Measurements from ENCODE around the gene GARIN1A. TPM values are rescaled to one million over a fixed set of nuclear protein-coding genes. Genes with fewer than 3 reads are reported as not detected.

GARIN1A gene
- polyA plus RNA-seq, 2 donors, result 0.80 to 2.1 TPM

DNA sequence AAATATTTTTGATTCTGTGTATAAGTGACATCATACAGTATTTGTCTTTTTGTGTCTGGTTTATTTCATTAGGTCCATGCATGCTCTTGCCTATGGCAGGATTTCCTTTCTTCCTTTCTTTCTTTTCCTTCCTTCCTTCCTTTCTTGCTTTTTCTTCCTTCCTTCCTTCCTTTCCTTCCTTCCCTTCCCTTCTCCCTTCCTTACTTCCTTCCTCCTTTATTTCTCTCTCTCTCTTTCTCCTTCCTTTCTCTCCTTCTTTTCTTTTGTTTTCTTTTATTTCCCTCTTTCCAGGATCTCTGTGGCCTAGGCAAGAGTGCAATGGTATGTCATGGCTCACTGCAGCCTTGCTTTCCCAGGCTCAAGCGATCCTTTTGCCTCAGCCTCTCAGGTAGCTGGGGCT, 35.7 kb downstream of the GARIN1A start:
- Histone ChIP-seq H3K4me1 (ENCODE audit: control insufficient read depth in 2 of 2, insufficient read depth in 2 of 2, low read length in 1 of 2) (no peaks in the 10 kb centered on the region), H3K27ac (ENCODE audit: low read depth in 2 of 2, low read length in 1 of 2) (no peak overlapping the region), H3K4me3 (ENCODE audit: low read depth in 1 of 2, low read length in 2 of 2) (no peak overlapping the region), H3K9me3 (ENCODE audit: control insufficient read depth in 2 of 2, insufficient read depth in 1 of 2, low read depth in 1 of 2, low read length in 1 of 2) (no peaks in the 10 kb centered on the region), H3K36me3 (ENCODE audit: control insufficient read depth in 2 of 2, insufficient read depth in 2 of 2, low read length in 1 of 2) (no peaks in the 10 kb centered on the region), H3K27me3 (ENCODE audit: control insufficient read depth in 1 of 2, insufficient read depth in 2 of 2, low read length in 2 of 2) (no peaks in the 10 kb centered on the region)
- WGBS, 2 donors, result 81 to 83% methylated on average over 1 of the region's 1 CpG

DNA sequence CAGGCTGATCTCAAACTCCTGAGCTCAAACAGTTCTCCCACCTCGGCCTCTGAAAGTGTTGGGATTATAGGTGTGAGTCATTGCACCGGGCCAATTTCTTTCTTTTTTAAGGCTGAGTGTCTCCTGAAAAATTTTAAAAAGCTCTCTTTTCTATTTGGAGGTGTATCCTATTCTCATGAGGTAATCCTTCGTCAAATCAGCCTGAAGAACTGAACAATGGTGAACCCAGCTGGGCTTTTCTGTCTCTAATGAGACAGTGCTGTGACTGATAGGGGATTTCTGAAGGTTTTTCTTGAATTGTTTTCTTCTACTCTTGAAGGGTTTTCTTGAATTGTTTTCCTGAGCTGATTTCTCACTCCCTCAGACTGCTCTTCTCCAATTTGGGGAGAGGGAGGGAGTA, 36.1 kb downstream of the GARIN1A start:
- WGBS, 2 donors, result 71 to 83% methylated on average over 3 of the region's 3 CpGs
- Histone ChIP-seq H3K9me3 (ENCODE audit: control insufficient read depth in 2 of 2, insufficient read depth in 1 of 2, low read depth in 1 of 2, low read length in 1 of 2) (no peaks in the 10 kb centered on the region), H3K36me3 (ENCODE audit: control insufficient read depth in 2 of 2, insufficient read depth in 2 of 2, low read length in 1 of 2) (no peaks in the 10 kb centered on the region), H3K4me1 (ENCODE audit: control insufficient read depth in 2 of 2, insufficient read depth in 2 of 2, low read length in 1 of 2) (no peaks in the 10 kb centered on the region), H3K27me3 (ENCODE audit: control insufficient read depth in 1 of 2, insufficient read depth in 2 of 2, low read length in 2 of 2) (no peaks in the 10 kb centered on the region), H3K27ac (ENCODE audit: low read depth in 2 of 2, low read length in 1 of 2) (no peak overlapping the region), H3K4me3 (ENCODE audit: low read depth in 1 of 2, low read length in 2 of 2) (no peak overlapping the region)

GRCh38 chr7:128708824-128709223, 36.7 kb downstream of the GARIN1A start:
- Histone ChIP-seq H3K27me3 (ENCODE audit: control insufficient read depth in 1 of 2, insufficient read depth in 2 of 2, low read length in 2 of 2) (no peaks in the 10 kb centered on the region), H3K9me3 (ENCODE audit: control insufficient read depth in 2 of 2, insufficient read depth in 1 of 2, low read depth in 1 of 2, low read length in 1 of 2) (no peaks in the 10 kb centered on the region)
- WGBS, 2 donors, result 76 to 86% methylated on average over 3 of the region's 3 CpGs

DNA sequence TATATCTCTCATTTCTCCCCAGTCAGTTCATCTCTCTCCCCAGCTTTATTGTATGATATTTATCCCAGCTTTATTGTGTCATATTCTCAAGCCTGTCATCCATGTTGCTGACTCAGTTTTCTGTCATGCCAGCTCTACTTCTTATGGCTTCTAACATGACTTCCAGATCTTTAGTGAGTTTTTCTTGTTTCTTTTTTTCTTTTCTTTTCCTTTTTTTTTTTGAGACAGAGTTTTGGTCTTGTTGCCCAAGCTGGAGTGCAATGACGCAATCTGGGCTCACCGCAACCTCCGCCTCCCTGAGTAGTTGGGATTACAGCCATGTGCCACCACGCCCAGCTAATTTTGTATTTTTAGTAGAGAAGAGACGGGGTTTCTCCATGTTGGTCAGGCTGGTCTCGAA, 38.4 kb downstream of the GARIN1A start:
- WGBS, 2 donors, result 67 to 75% methylated on average over 6 of the region's 6 CpGs
- Histone ChIP-seq H3K4me3 (ENCODE audit: low read depth in 1 of 2, low read length in 2 of 2) (no peak overlapping the region), H3K9me3 (ENCODE audit: control insufficient read depth in 2 of 2, insufficient read depth in 1 of 2, low read depth in 1 of 2, low read length in 1 of 2) (no peaks in the 10 kb centered on the region), H3K4me1 (ENCODE audit: control insufficient read depth in 2 of 2, insufficient read depth in 2 of 2, low read length in 1 of 2) (no peaks in the 10 kb centered on the region), H3K27me3 (ENCODE audit: control insufficient read depth in 1 of 2, insufficient read depth in 2 of 2, low read length in 2 of 2) (no peaks in the 10 kb centered on the region), H3K27ac (ENCODE audit: low read depth in 2 of 2, low read length in 1 of 2) (no peak overlapping the region), H3K36me3 (ENCODE audit: control insufficient read depth in 2 of 2, insufficient read depth in 2 of 2, low read length in 1 of 2) (no peaks in the 10 kb centered on the region)

More at GRCh38 chr7:128708824-128709223, 36.7 kb downstream of the GARIN1A start:
- no peaks in the 10 kb centered on the region for H3K4me1 ChIP-seq (ENCODE audit: control insufficient read depth in 2 of 2, insufficient read depth in 2 of 2, low read length in 1 of 2)
- no peaks in the 10 kb centered on the region for H3K36me3 ChIP-seq (ENCODE audit: control insufficient read depth in 2 of 2, insufficient read depth in 2 of 2, low read length in 1 of 2)
- H3K27ac ChIP-seq (ENCODE audit: low read depth in 2 of 2, low read length in 1 of 2), result no peak overlapping the region
- H3K4me3 ChIP-seq (ENCODE audit: low read depth in 1 of 2, low read length in 2 of 2), result no peak overlapping the region

GRCh38 chr7:128713794-128714193, 41.7 kb downstream of the GARIN1A start:
- no peaks in the 10 kb centered on the region for H3K4me1 ChIP-seq (ENCODE audit: control insufficient read depth in 2 of 2, insufficient read depth in 2 of 2, low read length in 1 of 2)
- 83 to 87% methylated on average over 2 of the region's 2 CpGs for WGBS, 2 donors
- H3K27me3 ChIP-seq (ENCODE audit: control insufficient read depth in 1 of 2, insufficient read depth in 2 of 2, low read length in 2 of 2), result no peaks in the 10 kb centered on the region
- H3K27ac ChIP-seq (ENCODE audit: low read depth in 2 of 2, low read length in 1 of 2), result no peak overlapping the region
- no peaks in the 10 kb centered on the region for H3K9me3 ChIP-seq (ENCODE audit: control insufficient read depth in 2 of 2, insufficient read depth in 1 of 2, low read depth in 1 of 2, low read length in 1 of 2)
- H3K4me3 ChIP-seq (ENCODE audit: low read depth in 1 of 2, low read length in 2 of 2), result no peak overlapping the region
- H3K36me3 ChIP-seq (ENCODE audit: control insufficient read depth in 2 of 2, insufficient read depth in 2 of 2, low read length in 1 of 2), result no peaks in the 10 kb centered on the region

GRCh38 chr7:128714701-128715495, 42.8 kb downstream of the GARIN1A start:
- H3K4me1 ChIP-seq (ENCODE audit: control insufficient read depth in 2 of 2, insufficient read depth in 2 of 2, low read length in 1 of 2), result no peaks in the 10 kb centered on the region
- H3K27ac ChIP-seq (ENCODE audit: low read depth in 2 of 2, low read length in 1 of 2), result no peak overlapping the region
- H3K36me3 ChIP-seq (ENCODE audit: control insufficient read depth in 2 of 2, insufficient read depth in 2 of 2, low read length in 1 of 2), result no peaks in the 10 kb centered on the region
- no peaks in the 10 kb centered on the region for H3K27me3 ChIP-seq (ENCODE audit: control insufficient read depth in 1 of 2, insufficient read depth in 2 of 2, low read length in 2 of 2)
- H3K4me3 ChIP-seq (ENCODE audit: low read depth in 1 of 2, low read length in 2 of 2), result no peak overlapping the region
- 74 to 82% methylated on average over 8 of the region's 8 CpGs for WGBS, 2 donors
- no peaks in the 10 kb centered on the region for H3K9me3 ChIP-seq (ENCODE audit: control insufficient read depth in 2 of 2, insufficient read depth in 1 of 2, low read depth in 1 of 2, low read length in 1 of 2)

DNA sequence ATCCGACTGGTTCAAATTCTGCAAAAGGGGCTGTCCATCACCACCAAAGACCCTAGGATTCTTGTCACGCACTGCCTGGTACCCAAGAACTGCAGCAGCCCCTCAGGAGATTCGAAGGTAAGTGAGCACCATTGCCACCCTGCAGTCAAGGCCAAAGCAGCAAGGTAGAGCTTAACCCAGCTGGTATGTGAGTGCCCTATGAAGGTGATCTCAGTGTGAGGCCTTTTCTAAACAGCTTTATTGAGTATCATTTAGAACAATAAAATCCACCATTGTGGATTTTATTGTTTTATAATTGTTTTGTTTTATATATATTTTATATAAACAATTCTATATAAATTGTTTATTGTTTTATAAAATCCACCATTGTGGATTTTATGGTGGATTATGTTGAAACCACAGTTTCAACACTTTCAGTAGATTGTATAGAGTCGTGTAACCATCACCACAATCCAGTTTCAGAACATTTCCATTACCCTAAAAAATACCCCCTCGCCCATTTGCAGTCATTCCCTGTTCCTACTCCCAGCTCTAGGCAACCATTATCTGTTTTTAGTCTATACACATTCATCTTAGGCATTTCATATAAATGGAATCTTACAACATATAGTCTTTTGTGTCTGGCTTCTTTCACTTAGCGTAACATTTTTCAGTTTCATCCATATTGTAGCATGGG, 47.0 kb downstream of the GARIN1A start:
- Histone ChIP-seq H3K9me3 (ENCODE audit: control insufficient read depth in 2 of 2, insufficient read depth in 1 of 2, low read depth in 1 of 2, low read length in 1 of 2) (no peaks in the 10 kb centered on the region), H3K27ac (ENCODE audit: low read depth in 2 of 2, low read length in 1 of 2) (no peak overlapping the region), H3K4me1 (ENCODE audit: control insufficient read depth in 2 of 2, insufficient read depth in 2 of 2, low read length in 1 of 2) (no peaks in the 10 kb centered on the region), H3K27me3 (ENCODE audit: control insufficient read depth in 1 of 2, insufficient read depth in 2 of 2, low read length in 2 of 2) (no peaks in the 10 kb centered on the region), H3K36me3 (ENCODE audit: control insufficient read depth in 2 of 2, insufficient read depth in 2 of 2, low read length in 1 of 2) (no peaks in the 10 kb centered on the region), H3K4me3 (ENCODE audit: low read depth in 1 of 2, low read length in 2 of 2) (no peak overlapping the region)
- WGBS, 2 donors, result 80 to 93% methylated on average over 6 of the region's 6 CpGs

DNA sequence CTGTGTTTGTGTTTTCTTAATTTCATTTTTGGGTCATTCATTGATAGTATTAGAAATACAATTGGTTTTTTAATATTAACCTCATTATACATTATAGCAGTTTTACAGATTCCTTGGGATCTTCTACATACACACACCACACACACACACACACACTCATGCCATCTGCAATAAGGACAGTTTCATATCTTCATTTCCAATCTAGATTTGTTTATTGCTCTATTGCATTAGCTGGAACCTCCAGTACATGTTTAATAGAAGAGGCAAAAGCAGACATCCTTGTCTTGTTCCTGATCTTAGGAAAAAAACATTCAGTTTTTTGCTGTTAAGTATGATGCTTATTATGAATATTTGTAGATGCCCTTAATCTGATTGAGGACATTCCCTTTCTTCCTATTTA, 49.3 kb downstream of the GARIN1A start:
- Histone ChIP-seq H3K27me3 (ENCODE audit: control insufficient read depth in 1 of 2, insufficient read depth in 2 of 2, low read length in 2 of 2) (no peaks in the 10 kb centered on the region), H3K9me3 (ENCODE audit: control insufficient read depth in 2 of 2, insufficient read depth in 1 of 2, low read depth in 1 of 2, low read length in 1 of 2) (no peaks in the 10 kb centered on the region), H3K27ac (ENCODE audit: low read depth in 2 of 2, low read length in 1 of 2) (no peak overlapping the region), H3K36me3 (ENCODE audit: control insufficient read depth in 2 of 2, insufficient read depth in 2 of 2, low read length in 1 of 2) (no peaks in the 10 kb centered on the region), H3K4me3 (ENCODE audit: low read depth in 1 of 2, low read length in 2 of 2) (no peak overlapping the region), H3K4me1 (ENCODE audit: control insufficient read depth in 2 of 2, insufficient read depth in 2 of 2, low read length in 1 of 2) (no peaks in the 10 kb centered on the region)
